WTC11 (cell line): Measurements from ENCODE around the gene TAL2. TPM values are rescaled to one million over a fixed set of nuclear protein-coding genes. Genes with fewer than 3 reads are reported as not detected.

Source experiments
- ATAC-seq: fragments of 200-7000 bp; cut with Tn5 transposase; 2 replicates; pipeline ENCODE4 v1.10.0; 2021; ENCODE audit warnings: mild to moderate bottlenecking, moderate library complexity
- CTCF ChIA-PET: fragments of 300-600 bp; sonication (Branson Sonifier 250); formaldehyde crosslinking; loops from one replicate; lab custom pipeline; 2021; ENCODE audit warnings: antibody characterized with exemption; lab: Charles Lee
- POLR2A ChIA-PET: fragments of 350-600 bp; sonication (Branson Sonifier 250); formaldehyde crosslinking; loops from one replicate; lab custom pipeline; 2021; ENCODE audit warnings: antibody characterized with exemption; lab: Charles Lee
- DNase-seq: peaks from one replicate; pipeline ENCODE4 v3.0.0; 2021; ENCODE audit warnings: low spot score
- H3K27ac Mint-ChIP-seq: 2 replicates; pipeline ENCODE4 v1.8.0; 2021; ENCODE audit warnings: mixed read lengths
- H3K27me3 Mint-ChIP-seq: 2 replicates; pipeline ENCODE4 v1.8.0; 2021; ENCODE audit warnings: low read depth, mild to moderate bottlenecking, moderate library complexity, mixed read lengths
- H3K36me3 Mint-ChIP-seq: 2 replicates; pipeline ENCODE4 v1.8.0; 2021; ENCODE audit warnings: mixed read lengths
- H3K4me1 Mint-ChIP-seq: 2 replicates; pipeline ENCODE4 v1.8.0; 2022; ENCODE audit warnings: mixed read lengths
- H3K4me3 Mint-ChIP-seq: 2 replicates; pipeline ENCODE4 v1.8.0; 2021; ENCODE audit warnings: mild to moderate bottlenecking, moderate library complexity, mixed read lengths
- H3K9me3 Mint-ChIP-seq: 2 replicates; pipeline ENCODE4 v1.8.0; 2021; ENCODE audit warnings: mixed read lengths
- CDX4 ChIP-seq: fragments of 250-450 bp; sonication (Bioruptor Pico); IDR thresholded peaks from 2 replicates; pipeline ENCODE4 v1.9.0; 2021; ENCODE audit warnings: moderate library complexity, mild to moderate bottlenecking, inconsistent platforms, borderline replicate concordance
- ETV6 ChIP-seq: sonication (generic); formaldehyde crosslinking; IDR thresholded peaks from 2 replicates; pipeline ENCODE4 v1.8.1; 2022; ENCODE audit warnings: mild to moderate bottlenecking, missing genetic modification reagents
- FOXK1 ChIP-seq: sonication (generic); formaldehyde crosslinking; IDR thresholded peaks from 2 replicates; pipeline ENCODE4 v1.8.0; 2022; ENCODE audit warnings: mild to moderate bottlenecking, moderate library complexity, missing genetic modification reagents
- FOXP4 ChIP-seq: sonication (generic); formaldehyde crosslinking; IDR thresholded peaks from 2 replicates; pipeline ENCODE4 v1.8.0; 2022; ENCODE audit warnings: mild to moderate bottlenecking, missing genetic modification reagents
- GABPB1 ChIP-seq: sonication (generic); formaldehyde crosslinking; IDR thresholded peaks from 2 replicates; pipeline ENCODE4 v1.8.1; 2023; ENCODE audit warnings: mild to moderate bottlenecking, missing genetic modification reagents
- GTF2I ChIP-seq: fragments of 250-450 bp; sonication (Bioruptor Pico); conservative IDR thresholded peaks from 2 replicates; pipeline ENCODE4 v1.4.0; 2021; ENCODE audit warnings: mild to moderate bottlenecking
- HMGXB4 ChIP-seq: sonication (generic); formaldehyde crosslinking; IDR thresholded peaks from 2 replicates; pipeline ENCODE4 v1.8.1; 2023; ENCODE audit warnings: mild to moderate bottlenecking, moderate library complexity, missing genetic modification reagents
- MAX ChIP-seq: sonication (generic); formaldehyde crosslinking; IDR thresholded peaks from 2 replicates; pipeline ENCODE4 v1.8.0; 2022; ENCODE audit warnings: mild to moderate bottlenecking, missing genetic modification reagents
- MXD4 ChIP-seq: fragments of 250-450 bp; sonication (Bioruptor Pico); IDR thresholded peaks from 2 replicates; pipeline ENCODE4 v1.8.0; 2021; ENCODE audit warnings: mild to moderate bottlenecking, moderate library complexity, borderline replicate concordance
- MYBL2 ChIP-seq: sonication (generic); formaldehyde crosslinking; IDR thresholded peaks from 2 replicates; pipeline ENCODE4 v1.8.1; 2023; ENCODE audit warnings: mild to moderate bottlenecking, moderate library complexity, missing genetic modification reagents
- NFE2L1 ChIP-seq: sonication (generic); formaldehyde crosslinking; IDR thresholded peaks from 2 replicates; pipeline ENCODE4 v1.8.1; 2023; ENCODE audit warnings: missing genetic modification reagents
- PRRX2 ChIP-seq: fragments of 250-450 bp; sonication (Bioruptor Pico); IDR thresholded peaks from 2 replicates; pipeline ENCODE4 v1.8.0; 2021; ENCODE audit warnings: mild to moderate bottlenecking
- SMAD3 ChIP-seq: sonication (generic); formaldehyde crosslinking; IDR thresholded peaks from 2 replicates; pipeline ENCODE4 v1.8.0; 2022; ENCODE audit warnings: missing genetic modification reagents, mild to moderate bottlenecking, borderline replicate concordance
- STAT6 ChIP-seq: sonication (generic); formaldehyde crosslinking; conservative IDR thresholded peaks from 2 replicates; pipeline ENCODE4 v1.8.1; 2023; ENCODE audit warnings: mild to moderate bottlenecking, low read depth, missing genetic modification reagents, moderate library complexity
- TCF7 ChIP-seq: sonication (generic); formaldehyde crosslinking; IDR thresholded peaks from 2 replicates; pipeline ENCODE4 v1.8.0; 2022; ENCODE audit warnings: mild to moderate bottlenecking, low read depth, missing genetic modification reagents, moderate library complexity
- TEAD4 ChIP-seq: sonication (generic); formaldehyde crosslinking; IDR thresholded peaks from 2 replicates; pipeline ENCODE4 v1.8.0; 2022; ENCODE audit warnings: mild to moderate bottlenecking, missing genetic modification reagents
- ZMAT4 ChIP-seq: fragments of 250-450 bp; sonication (Bioruptor Pico); IDR thresholded peaks from 2 replicates; pipeline ENCODE4 v1.9.0; 2021; ENCODE audit warnings: mild to moderate bottlenecking
- ZNF121 ChIP-seq: sonication (generic); formaldehyde crosslinking; IDR thresholded peaks from 2 replicates; pipeline ENCODE4 v1.8.0; 2023; ENCODE audit warnings: missing genetic modification reagents
- ZNF232 ChIP-seq: sonication (generic); formaldehyde crosslinking; IDR thresholded peaks from 2 replicates; pipeline ENCODE4 v1.8.0; 2022; ENCODE audit warnings: mild to moderate bottlenecking, missing genetic modification reagents
- ZNF281 ChIP-seq: sonication (generic); formaldehyde crosslinking; IDR thresholded peaks from 2 replicates; pipeline ENCODE4 v1.8.0; 2023; ENCODE audit warnings: mild to moderate bottlenecking, missing genetic modification reagents
- ZNF317 ChIP-seq: sonication (generic); formaldehyde crosslinking; IDR thresholded peaks from 2 replicates; pipeline ENCODE4 v1.8.1; 2023; ENCODE audit warnings: low read depth, mild to moderate bottlenecking, moderate library complexity, missing genetic modification reagents, borderline replicate concordance
- ZNF396 ChIP-seq: fragments of 250-450 bp; sonication (Bioruptor Pico); IDR thresholded peaks from 2 replicates; pipeline ENCODE4 v1.8.0; 2021; ENCODE audit warnings: mild to moderate bottlenecking, moderate library complexity, borderline replicate concordance
- ZNF416 ChIP-seq: fragments of 250-450 bp; sonication (Bioruptor Pico); IDR thresholded peaks from 2 replicates; pipeline ENCODE4 v1.9.0; 2021; ENCODE audit warnings: mild to moderate bottlenecking, inconsistent platforms
- ZNF423 ChIP-seq: fragments of 250-450 bp; sonication (Bioruptor Pico); IDR thresholded peaks from 2 replicates; pipeline ENCODE4 v2.1.2; 2022; ENCODE audit warnings: mild to moderate bottlenecking, moderate library complexity
- ZNF671 ChIP-seq: fragments of 250-450 bp; sonication (Bioruptor Pico); IDR thresholded peaks from 2 replicates; pipeline ENCODE4 v1.8.0; 2021; ENCODE audit warnings: mild to moderate bottlenecking
- total RNA-seq: library from RNA; stranded (reverse); gene quantifications from 3 replicates; pipeline ENCODE4 v1.2.3, GENCODE V29; 2021

TAL2 gene
- total RNA-seq, 1 experiment from 2014 or later, result not detected

- peaks cover 20% of the 10 kb centered on the region for H3K4me1 Mint-ChIP-seq
- no peaks in the 10 kb centered on the region for H3K9me3 Mint-ChIP-seq
- no peaks in the 10 kb centered on the region for H3K36me3 Mint-ChIP-seq
- CTCF ChIA-PET, result no interaction called here
- ATAC-seq (no peak), DNase-seq (no peak)
- TF ChIP-seq ZNF416 (CRISPR knock-in tag), result no peak
- no peak for TF ChIP-seq TCF7 (CRISPR knock-in tag)
- TF ChIP-seq ETV6, result no peak
- TF ChIP-seq GTF2I (CRISPR knock-in tag), result no peak
- TF ChIP-seq MYBL2 (CRISPR knock-in tag), result no peak
- TF ChIP-seq ZMAT4 (CRISPR knock-in tag), result no peak
- no peak for TF ChIP-seq ZNF396 (CRISPR knock-in tag)
- no peak for TF ChIP-seq MAX (CRISPR knock-in tag)
- no peak for TF ChIP-seq CDX4
- no peak for TF ChIP-seq PRRX2 (CRISPR knock-in tag)
- TF ChIP-seq HMGXB4 (CRISPR knock-in tag), result no peak
- no peak for TF ChIP-seq FOXK1 (CRISPR knock-in tag)
- no peak for TF ChIP-seq ZNF671
- no peak for TF ChIP-seq GABPB1 (CRISPR knock-in tag)
- no peak for TF ChIP-seq ZNF423 (CRISPR knock-in tag)
- no peak for TF ChIP-seq ZNF281
- TF ChIP-seq TEAD4, result no peak
- no peak for TF ChIP-seq STAT6 (CRISPR knock-in tag)
- TF ChIP-seq NFE2L1 (CRISPR knock-in tag), result no peak
- no peak overlapping the region for H3K27ac Mint-ChIP-seq
- POLR2A ChIA-PET, result no interaction called here
- no peaks in the 10 kb centered on the region for H3K27me3 Mint-ChIP-seq
- no peak overlapping the region for H3K4me3 Mint-ChIP-seq
Observed at GRCh38 chr9:105681313-105681712, 19.1 kb downstream of the TAL2 start.

- no peaks in the 10 kb centered on the region for H3K9me3 Mint-ChIP-seq
- no peaks in the 10 kb centered on the region for H3K27me3 Mint-ChIP-seq
- ATAC-seq (no peak), DNase-seq (no peak)
- POLR2A ChIA-PET, result no interaction called here
- H3K36me3 Mint-ChIP-seq, result no peaks in the 10 kb centered on the region
- CTCF ChIA-PET, result no interaction called here
- H3K27ac Mint-ChIP-seq, result no peak overlapping the region
- H3K4me1 Mint-ChIP-seq, result peaks cover 20% of the 10 kb centered on the region
- H3K4me3 Mint-ChIP-seq, result no peak overlapping the region
- TF ChIP-seq SMAD3 (no peak), ZNF232 (CRISPR knock-in tag) (no peak), ZNF423 (CRISPR knock-in tag) (no peak), MXD4 (no peak), ZNF317 (CRISPR knock-in tag) (no peak), MYBL2 (CRISPR knock-in tag) (no peak), FOXP4 (CRISPR knock-in tag) (no peak), ZNF121 (no peak)
Observed at GRCh38 chr9:105681724-105682123, 19.5 kb downstream of the TAL2 start.
